GM12872 (cell line): ENCODE data around the gene RBM22.

Experiments
- CTCF ChIP-seq: IDR thresholded peaks from 3 replicates; pipeline ENCODE4 v1.5.1; 2011; ENCODE audit warnings: low read depth, mild to moderate bottlenecking, low read length, moderate library complexity; ENCODE audit not compliant: insufficient read depth

RBM22 gene

GRCh38 chr5:150650021-150651006, 50.5 kb downstream of the RBM22 start:
- no peak for TF ChIP-seq CTCF

DNA sequence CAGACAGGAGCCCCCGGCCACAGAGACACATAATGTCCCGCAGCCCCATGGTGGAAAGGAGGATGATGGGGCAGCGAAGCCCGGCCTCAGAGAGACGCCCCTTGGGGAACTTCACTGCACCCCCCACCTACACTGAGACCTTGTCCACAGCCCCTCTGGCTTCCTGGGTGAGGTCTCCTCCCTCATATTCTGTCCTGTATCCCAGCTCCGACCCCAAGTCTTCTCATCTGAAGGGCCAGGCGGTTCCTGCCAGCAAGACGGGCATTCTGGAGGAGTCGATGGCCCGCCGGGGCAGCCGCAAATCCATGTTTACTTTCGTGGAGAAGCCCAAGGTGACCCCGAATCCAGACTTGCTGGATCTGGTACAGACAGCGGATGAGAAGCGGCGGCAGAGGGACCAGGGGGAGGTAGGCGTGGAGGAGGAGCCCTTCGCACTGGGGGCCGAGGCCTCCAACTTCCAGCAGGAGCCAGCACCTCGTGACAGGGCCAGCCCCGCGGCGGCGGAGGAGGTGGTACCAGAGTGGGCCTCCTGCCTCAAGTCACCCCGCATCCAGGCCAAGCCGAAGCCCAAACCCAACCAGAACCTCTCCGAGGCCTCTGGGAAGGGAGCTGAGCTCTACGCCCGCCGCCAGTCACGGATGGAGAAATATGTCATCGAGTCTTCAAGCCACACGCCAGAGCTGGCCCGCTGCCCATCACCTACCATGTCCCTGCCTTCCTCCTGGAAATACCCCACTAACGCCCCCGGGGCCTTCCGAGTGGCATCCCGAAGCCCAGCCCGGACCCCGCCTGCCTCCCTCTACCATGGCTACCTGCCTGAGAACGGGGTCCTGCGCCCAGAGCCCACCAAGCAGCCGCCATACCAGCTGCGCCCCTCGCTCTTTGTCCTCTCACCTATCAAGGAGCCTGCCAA, 51.5 kb downstream of the RBM22 start:
- TF ChIP-seq CTCF: no peak

DNA sequence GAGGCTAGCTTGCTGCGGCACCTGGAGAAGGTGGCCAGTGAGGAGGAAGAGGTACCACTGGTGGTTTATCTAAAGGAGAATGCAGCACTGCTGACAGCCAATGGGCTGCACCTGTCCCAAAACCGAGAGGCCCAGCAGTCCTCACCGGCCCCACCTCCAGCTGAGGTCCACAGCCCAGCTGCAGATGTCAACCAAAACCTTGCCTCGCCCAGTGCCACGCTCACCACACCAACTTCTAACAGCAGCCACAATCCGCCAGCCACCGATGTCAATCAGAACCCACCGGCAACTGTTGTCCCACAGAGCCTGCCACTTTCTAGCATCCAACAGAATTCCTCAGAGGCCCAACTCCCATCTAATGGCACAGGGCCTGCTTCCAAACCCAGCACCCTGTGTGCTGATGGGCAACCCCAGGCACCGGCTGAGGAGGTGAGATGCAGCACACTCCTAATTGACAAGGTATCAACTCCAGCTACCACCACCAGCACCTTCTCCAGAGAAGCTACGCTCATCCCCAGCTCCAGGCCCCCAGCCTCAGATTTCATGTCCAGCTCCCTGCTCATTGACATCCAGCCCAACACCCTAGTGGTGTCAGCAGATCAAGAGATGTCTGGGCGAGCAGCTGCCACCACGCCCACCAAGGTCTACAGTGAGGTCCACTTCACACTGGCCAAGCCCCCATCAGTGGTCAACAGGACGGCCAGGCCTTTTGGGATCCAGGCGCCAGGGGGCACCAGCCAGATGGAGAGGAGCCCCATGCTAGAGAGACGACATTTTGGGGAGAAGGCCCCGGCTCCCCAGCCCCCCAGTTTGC, 52.4 kb downstream of the RBM22 start:
- no peak for TF ChIP-seq CTCF

GRCh38 chr5:150647275-150648251, 53.3 kb downstream of the RBM22 start:
- TF ChIP-seq CTCF: no peak

- TF ChIP-seq CTCF: no peak
Measured at GRCh38 chr5:150645070-150645700, 55.7 kb downstream of the RBM22 start.

- no peak for TF ChIP-seq CTCF
Measured at GRCh38 chr5:150644514-150644913, 56.3 kb downstream of the RBM22 start.
